Endothelial cell of umbilical vein (primary cell): ENCODE results near the gene PGBD5. TPM values are rescaled to one million over a fixed set of nuclear protein-coding genes. Genes with fewer than 3 reads are reported as not detected.

Source experiments
- BruUV-seq: library from RNA; stranded (reverse); fragments of 400-500 nt; replicated peaks from 2 replicates; lab custom pipeline; 2021; lab: Mats Ljungman, UMichigan
- CTCF ChIA-PET: fragments of 300-600, 350-600 bp; sonication (Branson Sonifier 250); formaldehyde crosslinking; loops from one replicate; lab custom pipeline; 2021; ENCODE audit warnings: antibody characterized with exemption, inconsistent platforms; lab: Charles Lee
- POLR2A ChIA-PET: fragments of 300-600, 350-600 bp; sonication (Branson Sonifier 250); formaldehyde crosslinking; loops from one replicate; lab custom pipeline; 2021; ENCODE audit warnings: antibody characterized with exemption, inconsistent platforms; lab: Charles Lee
- DNase-seq: peaks from one replicate; pipeline ENCODE4 v3.0.0-alpha.2; 2011; ENCODE audit warnings: low read depth, low spot score
- FAIRE-seq: peaks from 2 replicates; lab custom pipeline; 2011; peaks lifted over from hg19 to GRCh38; lab: Jason Lieb, UNC
- H2AFZ ChIP-seq: 2 replicates; pipeline ENCODE4 v1.6.0; 2012; ENCODE audit warnings: low read depth, low read length, control low read depth, inconsistent platforms
- H3K27ac ChIP-seq: 2 replicates; pipeline ENCODE4 v1.5.1; 2011; ENCODE audit warnings: low read depth, mild to moderate bottlenecking, control low read depth, low read length, moderate library complexity; ENCODE audit not compliant: insufficient read depth
- H3K27me3 ChIP-seq, 2 experiments: 2 replicates each; pipeline versions ENCODE4 v1.6.0 to v1.6.1; 2011; ENCODE audit warnings: low read length in 2 of 2, mixed read lengths in 1 of 2; ENCODE audit not compliant: control insufficient read depth in 2 of 2, insufficient read depth in 2 of 2
- H3K36me3 ChIP-seq, 2 experiments: 2 replicates in 1 of 2; 3 replicates in 1 of 2; pipeline ENCODE4 v1.5.1; 2011; ENCODE audit warnings: low read length in 2 of 2, mild to moderate bottlenecking in 1 of 2, moderate library complexity in 1 of 2; ENCODE audit not compliant: control insufficient read depth in 2 of 2, insufficient read depth in 2 of 2; ENCODE audit errors: extremely low read depth in 1 of 2
- H3K4me1 ChIP-seq: 3 replicates; pipeline ENCODE4 v1.5.1; 2011; ENCODE audit warnings: mild to moderate bottlenecking, low read length; ENCODE audit not compliant: control insufficient read depth, insufficient read depth; ENCODE audit errors: extremely low read depth
- H3K4me2 ChIP-seq: 2 replicates; pipeline ENCODE4 v1.6.1; 2011; ENCODE audit warnings: low read length, control low read depth, mixed read lengths; ENCODE audit not compliant: insufficient read depth
- H3K4me3 ChIP-seq, 3 experiments: fragments of 200-600 bp in 1 of 3; sonication (generic), shearing (Covaris generic) in 1 of 3; replicated peaks in 1 of 3; 2 replicates each; pipeline ENCODE4 v1.5.1; 2011 to 2016; ENCODE audit warnings: control low read depth in 3 of 3, low read length in 3 of 3, mild to moderate bottlenecking in 2 of 3, inconsistent platforms in 1 of 3, low read depth in 1 of 3, moderate library complexity in 1 of 3; ENCODE audit not compliant: insufficient read depth in 1 of 3
- H3K79me2 ChIP-seq: 2 replicates; pipeline ENCODE4 v1.6.0; 2012; ENCODE audit warnings: low read length, inconsistent platforms; ENCODE audit not compliant: control insufficient read depth, insufficient read depth
- H3K9ac ChIP-seq: replicated peaks from 2 replicates; pipeline ENCODE3; 2011; ENCODE audit warnings: low read length, control low read depth; ENCODE audit not compliant: insufficient read depth; ENCODE audit errors: extremely low read depth
- H3K9me1 ChIP-seq: replicated peaks from 3 replicates; pipeline ENCODE4 v1.6.0; 2011; ENCODE audit warnings: mild to moderate bottlenecking, low read length; ENCODE audit not compliant: control insufficient read depth, insufficient read depth; ENCODE audit errors: extremely low read depth
- H3K9me3 ChIP-seq: replicated peaks from 2 replicates; pipeline ENCODE4 v1.5.1; 2012; ENCODE audit warnings: low read length, inconsistent platforms; ENCODE audit not compliant: control insufficient read depth, insufficient read depth
- H4K20me1 ChIP-seq: replicated peaks from 2 replicates; pipeline ENCODE3; 2011; ENCODE audit warnings: mild to moderate bottlenecking, low read length; ENCODE audit not compliant: control insufficient read depth, insufficient read depth; ENCODE audit errors: extremely low read depth
- CTCF ChIP-seq, 2 donors: IDR thresholded peaks; 1 replicate in 1 of 2; 2 replicates in 1 of 2; pipeline ENCODE4 v1.5.1; 2011; ENCODE audit warnings: low read length in 2 of 2, mild to moderate bottlenecking in 2 of 2, moderate library complexity in 2 of 2, control low read depth in 1 of 2, inconsistent platforms in 1 of 2, low read depth in 1 of 2; ENCODE audit not compliant: insufficient read depth in 1 of 2; ENCODE audit errors: extremely low read depth in 1 of 2
- EZH2 ChIP-seq: IDR thresholded peaks from 2 replicates; pipeline ENCODE4 v1.6.1; 2012; ENCODE audit warnings: borderline replicate concordance, low read depth, mild to moderate bottlenecking, moderate library complexity, low read length, inconsistent platforms; ENCODE audit not compliant: severe bottlenecking
- FOS ChIP-seq: IDR thresholded peaks from 2 replicates; pipeline ENCODE4 v1.6.1; 2011; ENCODE audit warnings: mild to moderate bottlenecking, low read length, moderate library complexity, borderline replicate concordance; ENCODE audit not compliant: insufficient read depth
- GATA2 ChIP-seq: IDR thresholded peaks from 2 replicates; pipeline ENCODE4 v1.7.0; 2011; ENCODE audit warnings: low read depth, mild to moderate bottlenecking, moderate library complexity, mixed read lengths, low read length; ENCODE audit not compliant: insufficient read length, insufficient read depth
- JUN ChIP-seq: IDR thresholded peaks from 2 replicates; pipeline ENCODE4 v1.6.1; 2011; ENCODE audit warnings: borderline replicate concordance, low read depth; ENCODE audit not compliant: insufficient read length, insufficient read depth
- MYC ChIP-seq: IDR thresholded peaks from one replicate; pipeline ENCODE4 v1.6.1; 2011; ENCODE audit warnings: mild to moderate bottlenecking, low read depth, low read length
- POLR2A ChIP-seq: IDR thresholded peaks from 2 replicates; pipeline ENCODE4 v1.6.1; 2012; ENCODE audit warnings: low read depth, mild to moderate bottlenecking, control low read depth, low read length
- POLR2AphosphoS5 ChIP-seq: IDR thresholded peaks from 2 replicates; pipeline ENCODE4 v1.6.1; 2012; ENCODE audit warnings: low read depth, mild to moderate bottlenecking, control low read depth, low read length, moderate library complexity; ENCODE audit not compliant: insufficient read depth
- dilution Hi-C: fragments of 300-500 bp; cut with MboI; formaldehyde crosslinking; loops from one replicate; pipeline ENCODE4 v1.15.0; 2019; ENCODE audit warnings: low sequenced_read_pairs; ENCODE audit not compliant: extremely low pct_ligation_motif_present
- intact Hi-C: fragments of 100-400 bp; cut with micrococcal nuclease; formaldehyde crosslinking; loops from one replicate; pipeline ENCODE4 v1.10.0; 2022
- polyA plus RNA-seq, 4 experiments: library from polyadenylated mRNA; depleted of rRNA in 3 of 4; stranded (reverse) in 3 of 4; unstranded in 1 of 4; fragments of >200 nt; gene quantifications; 2 replicates each; pipeline versions ENCODE4 v1.2.1 to v1.2.3, GENCODE V29; 2011 to 2012; ENCODE audit warnings: missing spikeins in 1 of 4
- total RNA-seq: library from RNA; stranded (reverse); gene quantifications from 2 replicates; pipeline ENCODE4 v1.2.3, GENCODE V29; 2021
- TF ChIP-seq, protein P1 (sequence below): IDR thresholded peaks from 2 replicates; pipeline ENCODE4 v1.6.1; 2011; ENCODE audit not compliant: insufficient read depth, insufficient read length

The PGBD5 gene
- total and polyA plus RNA-seq, 2 donors (not counting 3 experiments of a cell fraction or from before 2014, with no cell fraction given): 0.03 TPM; not detected in 1

DNA sequence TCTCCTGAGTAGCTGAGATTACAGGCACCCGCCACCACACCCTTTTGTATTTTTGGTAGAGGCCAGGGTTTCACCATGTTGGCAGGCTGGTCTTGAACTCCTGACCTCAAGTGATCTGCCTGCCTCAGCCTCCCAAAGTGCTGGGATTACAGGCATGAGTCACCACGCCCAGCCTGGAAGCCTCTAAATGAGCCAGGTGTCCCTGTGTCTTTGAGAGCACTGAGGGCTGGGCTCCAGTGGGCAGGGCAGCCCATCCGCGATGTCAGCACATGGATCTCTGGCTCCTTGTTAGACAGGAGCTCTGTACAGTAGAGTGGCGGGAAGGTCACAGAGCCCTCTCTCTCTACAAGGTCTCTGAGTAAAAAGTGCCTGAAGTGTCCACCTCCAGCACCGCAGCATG lies 124.3 kb downstream of the PGBD5 start:
- no peak overlapping the region for H2AFZ ChIP-seq

More for the DNA sequence above, 124.3 kb downstream of the PGBD5 start:
- ChIA-PET CTCF (interaction anchor here (1.6 kb wide), 1 partner anchor 586 kb away, joined by 4 read pairs; no protein-coding TSS in a partner anchor), POLR2A (no interaction called here)
- TF ChIP-seq POLR2AphosphoS5 (no peak), JUN (no peak), EZH2 (no peak), CTCF (IDR thresholded peaks at IDR 0.05; ENCODE audit: extremely low read depth in 1 of 2, insufficient read depth in 1 of 2, low read depth in 1 of 2, low read length in 2 of 2) (no peak), FOS (no peak), POLR2A (no peak), MYC (no peak), GATA2 (no peak)
- TF ChIP-seq, protein P1, sequence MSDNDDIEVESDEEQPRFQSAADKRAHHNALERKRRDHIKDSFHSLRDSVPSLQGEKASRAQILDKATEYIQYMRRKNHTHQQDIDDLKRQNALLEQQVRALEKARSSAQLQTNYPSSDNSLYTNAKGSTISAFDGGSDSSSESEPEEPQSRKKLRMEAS: no peak
- dilution Hi-C loops: no loop called here
- Histone ChIP-seq H3K9ac (no peak overlapping the region), H3K9me3 (no peaks in the 10 kb centered on the region), H3K79me2 (no peaks in the 10 kb centered on the region), H3K36me3 (no peaks in the 10 kb centered on the region), H3K27ac (no peak overlapping the region), H3K4me2 (no peak overlapping the region), H3K9me1 (no peaks in the 10 kb centered on the region), H4K20me1 (no peaks in the 10 kb centered on the region), H3K4me1 (no peaks in the 10 kb centered on the region), H3K4me3 (no peak overlapping the region), H3K27me3 (peaks cover 0 to 3% of the 10 kb centered on the region in 2 experiments)
- intact Hi-C loops: no loop called here
- DNase-seq: no peak
- no peak for FAIRE-seq
- BruUV-seq: no TSS peak
